Liver (tissue), 9 donors: ENCODE results near the gene CFL1. TPM values are rescaled to one million over a fixed set of nuclear protein-coding genes. Genes with fewer than 3 reads are reported as not detected.

Experiments
- DNase-seq: peaks from one replicate; pipeline ENCODE4 v3.0.0-alpha.2; 2017; ENCODE audit warnings: low spot score
- H3K27ac ChIP-seq, 2 donors: one replicate each; pipeline ENCODE4 v1.7.0; 2013; ENCODE audit warnings: inconsistent platforms in 2 of 2, low read length in 2 of 2, control low read depth in 1 of 2, low read depth in 1 of 2, mild to moderate bottlenecking in 1 of 2
- H3K27me3 ChIP-seq, 4 donors: one replicate each; pipeline versions ENCODE4 v1.6.1 to v1.7.0; 2013; ENCODE audit warnings: low read length in 3 of 4, inconsistent platforms in 1 of 4, mild to moderate bottlenecking in 1 of 4, moderate library complexity in 1 of 4; ENCODE audit not compliant: control insufficient read depth in 4 of 4, insufficient read depth in 4 of 4
- H3K36me3 ChIP-seq, 4 donors: one replicate each; pipeline versions ENCODE4 v1.6.1 to v1.7.0; 2013; ENCODE audit warnings: low read length in 3 of 4, mild to moderate bottlenecking in 3 of 4, low read depth in 1 of 4, moderate library complexity in 1 of 4; ENCODE audit not compliant: control insufficient read depth in 4 of 4, insufficient read depth in 3 of 4
- H3K4me1 ChIP-seq, 4 donors: one replicate each; pipeline versions ENCODE4 v1.6.1 to v1.7.0; 2013; ENCODE audit warnings: low read length in 3 of 4, mild to moderate bottlenecking in 3 of 4, moderate library complexity in 1 of 4; ENCODE audit not compliant: control insufficient read depth in 4 of 4, insufficient read depth in 4 of 4
- H3K4me3 ChIP-seq, 3 donors: one replicate each; pipeline versions ENCODE4 v1.6.1 to v1.7.0; 2013; ENCODE audit warnings: low read length in 3 of 3, control low read depth in 1 of 3, low read depth in 1 of 3, mild to moderate bottlenecking in 1 of 3
- H3K9ac ChIP-seq, 2 donors: one replicate each; pipeline ENCODE4 v1.7.0; 2013; ENCODE audit warnings: low read length in 2 of 2, mild to moderate bottlenecking in 2 of 2, moderate library complexity in 2 of 2, control low read depth in 1 of 2, low read depth in 1 of 2
- H3K9me3 ChIP-seq, 4 donors: one replicate each; pipeline versions ENCODE4 v1.6.1 to v1.7.0; 2013; ENCODE audit warnings: low read length in 3 of 4; ENCODE audit not compliant: control insufficient read depth in 4 of 4
- ATF3 ChIP-seq: IDR thresholded peaks from 2 replicates; pipeline ENCODE4 v1.6.1; 2016; ENCODE audit warnings: antibody characterized with exemption
- EGR1 ChIP-seq, 2 donors: IDR thresholded peaks; 2 replicates each; pipeline ENCODE4 v1.6.1; 2016 to 2018; ENCODE audit warnings: antibody characterized with exemption in 2 of 2, low read depth in 2 of 2
- FOXA1 ChIP-seq: IDR thresholded peaks from 2 replicates; pipeline ENCODE4 v1.6.1; 2016; ENCODE audit warnings: antibody characterized with exemption
- FOXA2 ChIP-seq: IDR thresholded peaks from 2 replicates; pipeline ENCODE4 v1.6.1; 2016; ENCODE audit warnings: antibody characterized with exemption
- GABPA ChIP-seq, 2 donors: IDR thresholded peaks in 1 of 2; conservative IDR thresholded peaks in 1 of 2; 2 replicates each; pipeline ENCODE4 v1.6.1; 2016; ENCODE audit warnings: antibody characterized with exemption in 2 of 2, mild to moderate bottlenecking in 1 of 2, moderate library complexity in 1 of 2
- HNF4A ChIP-seq, 2 donors: conservative IDR thresholded peaks; 2 replicates each; pipeline ENCODE4 v1.6.1; 2016; ENCODE audit warnings: antibody characterized with exemption in 2 of 2, mild to moderate bottlenecking in 2 of 2
- HNF4G ChIP-seq: IDR thresholded peaks from 2 replicates; pipeline ENCODE4 v1.6.1; 2016; ENCODE audit warnings: antibody characterized with exemption
- JUND ChIP-seq, 2 donors: IDR thresholded peaks; 2 replicates each; pipeline ENCODE4 v1.6.1; 2016; ENCODE audit warnings: antibody characterized with exemption in 2 of 2
- MAX ChIP-seq: IDR thresholded peaks from 2 replicates; pipeline ENCODE4 v1.6.1; 2016; ENCODE audit warnings: antibody characterized with exemption
- NR2F2 ChIP-seq: IDR thresholded peaks from 2 replicates; pipeline ENCODE4 v1.6.1; 2016; ENCODE audit warnings: antibody characterized with exemption
- RAD21 ChIP-seq, 2 donors: IDR thresholded peaks; 2 replicates each; pipeline ENCODE4 v1.6.1; 2016; ENCODE audit warnings: antibody characterized with exemption in 2 of 2, mild to moderate bottlenecking in 2 of 2
- REST ChIP-seq: IDR thresholded peaks from 2 replicates; pipeline ENCODE4 v1.6.1; 2016; ENCODE audit warnings: antibody characterized with exemption, mild to moderate bottlenecking
- RXRA ChIP-seq, 2 donors: IDR thresholded peaks; 2 replicates each; pipeline ENCODE4 v1.6.1; 2017 to 2018; ENCODE audit warnings: antibody characterized with exemption in 2 of 2, mild to moderate bottlenecking in 1 of 2
- SP1 ChIP-seq: IDR thresholded peaks from 2 replicates; pipeline ENCODE4 v1.6.1; 2018; ENCODE audit warnings: antibody characterized with exemption, mild to moderate bottlenecking
- TAF1 ChIP-seq: conservative IDR thresholded peaks from 2 replicates; pipeline ENCODE4 v1.6.1; 2016; ENCODE audit warnings: antibody characterized with exemption, mild to moderate bottlenecking
- YY1 ChIP-seq: IDR thresholded peaks from 2 replicates; pipeline ENCODE4 v1.6.1; 2016; ENCODE audit warnings: antibody characterized with exemption, mild to moderate bottlenecking
- WGBS: extraction: QIAGEN DNeasy Blood & Tissue Kit; methylation state at CpG from one replicate; pipeline ENCODE4 v1.1.7; 2013; 5-methylcytosine and 5-hydroxymethylcytosine counted together
- polyA plus RNA-seq, 2 donors: library from polyadenylated mRNA; stranded (reverse) in 1 of 2; unstranded in 1 of 2; fragments of 200-250 nt in 1 of 2; fragments of >200 nt in 1 of 2; fragmentation: Nextera tagmentation in 1 of 2; extraction: Ambion mirVana in 1 of 2; gene quantifications; one replicate each; pipeline versions ENCODE4 v1.2.1 to v1.2.3, GENCODE V29; 2013 to 2015
- total RNA-seq, 2 donors: library from RNA; depleted of rRNA; stranded (reverse); fragments of >200 nt; gene quantifications; one replicate each; pipeline ENCODE4 v1.2.3, GENCODE V29; 2014
- TF ChIP-seq, protein P1 (sequence below): fragments of 150-350 bp; IDR thresholded peaks from 2 replicates; pipeline ENCODE4 v1.5.1; 2017; ENCODE audit warnings: improper control_type of control experiment, low read depth, low read length; ENCODE audit not compliant: missing input control
- TF ChIP-seq, protein P2 (sequence below): IDR thresholded peaks from 2 replicates; pipeline ENCODE4 v1.6.1; 2016; ENCODE audit warnings: antibody characterized with exemption
- donor health status: healthy.
- donor health status: healthy.
- donor health status: healthy.
- donor health status: healthy.
- donor health status: healthy.

CFL1 gene
- total and polyA plus RNA-seq, 4 donors: 184 to 498 (median 282) TPM

- H3K4me3 ChIP-seq: no peak overlapping the region
- H3K36me3 ChIP-seq: peaks cover 16 to 42% (median 23%) of the 10 kb centered on the region in 4 donors
- peaks cover 9 to 21% (median 15%) of the 10 kb centered on the region in 4 donors for H3K4me1 ChIP-seq
- H3K9me3 ChIP-seq: no peaks in the 10 kb centered on the region
- whole genome bisulfite sequencing: 87% methylated on average over 12 of the region's 12 CpGs
- no peak overlapping the region for H3K27ac ChIP-seq
- DNase-seq: no peak
- no peaks in the 10 kb centered on the region for H3K27me3 ChIP-seq
- H3K9ac ChIP-seq: no peak overlapping the region
- TF ChIP-seq, protein P1, sequence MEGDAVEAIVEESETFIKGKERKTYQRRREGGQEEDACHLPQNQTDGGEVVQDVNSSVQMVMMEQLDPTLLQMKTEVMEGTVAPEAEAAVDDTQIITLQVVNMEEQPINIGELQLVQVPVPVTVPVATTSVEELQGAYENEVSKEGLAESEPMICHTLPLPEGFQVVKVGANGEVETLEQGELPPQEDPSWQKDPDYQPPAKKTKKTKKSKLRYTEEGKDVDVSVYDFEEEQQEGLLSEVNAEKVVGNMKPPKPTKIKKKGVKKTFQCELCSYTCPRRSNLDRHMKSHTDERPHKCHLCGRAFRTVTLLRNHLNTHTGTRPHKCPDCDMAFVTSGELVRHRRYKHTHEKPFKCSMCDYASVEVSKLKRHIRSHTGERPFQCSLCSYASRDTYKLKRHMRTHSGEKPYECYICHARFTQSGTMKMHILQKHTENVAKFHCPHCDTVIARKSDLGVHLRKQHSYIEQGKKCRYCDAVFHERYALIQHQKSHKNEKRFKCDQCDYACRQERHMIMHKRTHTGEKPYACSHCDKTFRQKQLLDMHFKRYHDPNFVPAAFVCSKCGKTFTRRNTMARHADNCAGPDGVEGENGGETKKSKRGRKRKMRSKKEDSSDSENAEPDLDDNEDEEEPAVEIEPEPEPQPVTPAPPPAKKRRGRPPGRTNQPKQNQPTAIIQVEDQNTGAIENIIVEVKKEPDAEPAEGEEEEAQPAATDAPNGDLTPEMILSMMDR: no peak
- TF ChIP-seq HNF4A (conservative IDR thresholded peaks at IDR 0.05): no peak
- TF ChIP-seq ATF3: no peak
- TF ChIP-seq FOXA2: no peak
Measured at GRCh38 chr11:65863889-65864705, 6.1 kb upstream of the CFL1 start.

DNA sequence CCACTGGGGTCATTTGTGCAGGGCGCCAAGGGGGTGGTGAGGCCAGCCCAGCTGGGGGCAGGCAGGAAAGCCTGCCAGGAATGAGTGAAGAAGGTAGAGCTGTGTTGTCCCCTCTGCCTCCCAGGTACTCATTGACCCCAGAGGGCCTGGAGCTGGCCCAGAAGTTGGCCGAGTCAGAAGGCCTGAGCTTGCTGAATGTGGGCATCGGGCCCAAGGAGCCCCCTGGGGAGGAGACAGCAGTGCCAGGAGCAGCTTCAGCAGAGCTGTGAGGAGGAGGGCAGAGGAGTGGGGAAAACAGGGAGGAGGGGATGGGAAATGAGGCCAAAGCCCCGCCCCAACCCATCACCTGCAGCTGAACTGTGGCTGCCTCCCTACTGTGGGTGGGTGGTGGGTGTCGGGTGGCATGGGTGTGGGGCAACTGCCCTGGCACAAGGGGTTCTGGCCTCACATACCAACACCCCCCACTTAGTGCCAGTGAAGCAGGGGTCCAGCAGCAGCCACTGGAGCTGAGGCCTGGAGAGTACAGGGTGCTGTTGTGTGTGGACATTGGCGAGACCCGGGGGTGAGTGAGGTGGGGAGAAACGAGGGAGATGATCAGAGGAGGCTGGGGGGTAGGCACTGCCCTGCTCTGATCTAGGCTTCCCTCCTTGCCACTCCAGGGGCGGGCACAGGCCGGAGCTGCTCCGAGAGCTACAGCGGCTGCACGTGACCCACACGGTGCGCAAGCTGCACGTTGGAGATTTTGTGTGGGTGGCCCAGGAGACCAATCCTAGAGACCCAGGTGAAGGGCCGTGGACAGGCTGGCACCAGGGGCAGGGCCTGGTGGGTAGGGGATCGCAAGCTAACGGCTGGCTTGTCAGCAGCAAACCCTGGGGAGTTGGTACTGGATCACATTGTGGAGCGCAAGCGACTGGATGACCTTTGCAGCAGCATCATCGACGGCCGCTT, 5.2 kb upstream of the CFL1 start:
- Histone ChIP-seq H3K4me3 (no peak overlapping the region), H3K4me1 (peaks cover 9 to 30% (median 22%) of the 10 kb centered on the region in 4 donors), H3K27ac (no peak overlapping the region), H3K9ac (no peak overlapping the region), H3K27me3 (no peaks in the 10 kb centered on the region), H3K36me3 (peaks cover 16 to 42% (median 23%) of the 10 kb centered on the region in 4 donors), H3K9me3 (no peaks in the 10 kb centered on the region)
- WGBS: 95% methylated on average over 24 of the region's 24 CpGs
- no peak for DNase-seq
- TF ChIP-seq HNF4A (conservative IDR thresholded peaks at IDR 0.05) (no peak), HNF4G (no peak), FOXA1 (no peak), EGR1 (IDR thresholded peaks at IDR 0.05; ENCODE audit: low read depth in 2 of 2) (no peak), ATF3 (no peak), GABPA (IDR thresholded peaks at IDR 0.05 in 1 of 2, conservative IDR thresholded peaks at IDR 0.05 in 1 of 2) (no peak), MAX (no peak), SP1 (no peak), TAF1 (no peak), YY1 (no peak), JUND (IDR thresholded peaks at IDR 0.05) (no peak), RAD21 (IDR thresholded peaks at IDR 0.05) (no peak), REST (no peak), NR2F2 (no peak), RXRA (IDR thresholded peaks at IDR 0.05) (no peak)
- TF ChIP-seq, protein P2, sequence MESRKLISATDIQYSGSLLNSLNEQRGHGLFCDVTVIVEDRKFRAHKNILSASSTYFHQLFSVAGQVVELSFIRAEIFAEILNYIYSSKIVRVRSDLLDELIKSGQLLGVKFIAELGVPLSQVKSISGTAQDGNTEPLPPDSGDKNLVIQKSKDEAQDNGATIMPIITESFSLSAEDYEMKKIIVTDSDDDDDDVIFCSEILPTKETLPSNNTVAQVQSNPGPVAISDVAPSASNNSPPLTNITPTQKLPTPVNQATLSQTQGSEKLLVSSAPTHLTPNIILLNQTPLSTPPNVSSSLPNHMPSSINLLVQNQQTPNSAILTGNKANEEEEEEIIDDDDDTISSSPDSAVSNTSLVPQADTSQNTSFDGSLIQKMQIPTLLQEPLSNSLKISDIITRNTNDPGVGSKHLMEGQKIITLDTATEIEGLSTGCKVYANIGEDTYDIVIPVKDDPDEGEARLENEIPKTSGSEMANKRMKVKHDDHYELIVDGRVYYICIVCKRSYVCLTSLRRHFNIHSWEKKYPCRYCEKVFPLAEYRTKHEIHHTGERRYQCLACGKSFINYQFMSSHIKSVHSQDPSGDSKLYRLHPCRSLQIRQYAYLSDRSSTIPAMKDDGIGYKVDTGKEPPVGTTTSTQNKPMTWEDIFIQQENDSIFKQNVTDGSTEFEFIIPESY: no peak
- TF ChIP-seq, protein P1: no peak
